Fibroblast of mammary gland (primary cell): ENCODE results near the gene TMEM59.
"Not testable (repeated sequence)": the region's sequence is repeated elsewhere in the genome, so short reads cannot be mapped to it uniquely, and the experiment has no call there.

ENCODE experiments used
- DNase-seq: peaks from one replicate; pipeline ENCODE4 v3.0.0-alpha.2; 2010; ENCODE audit warnings: low read depth
- H3K4me3 ChIP-seq: 2 replicates; pipeline ENCODE4 v1.5.1; 2011; ENCODE audit warnings: low read depth, mild to moderate bottlenecking, low read length, moderate library complexity; ENCODE audit not compliant: control insufficient read depth
- TF ChIP-seq, protein P1 (sequence below): conservative IDR thresholded peaks from 2 replicates; pipeline ENCODE4 v1.5.1; 2011; ENCODE audit warnings: low read depth, low read length, inconsistent platforms; ENCODE audit not compliant: control insufficient read depth, insufficient read depth

The TMEM59 gene

DNA sequence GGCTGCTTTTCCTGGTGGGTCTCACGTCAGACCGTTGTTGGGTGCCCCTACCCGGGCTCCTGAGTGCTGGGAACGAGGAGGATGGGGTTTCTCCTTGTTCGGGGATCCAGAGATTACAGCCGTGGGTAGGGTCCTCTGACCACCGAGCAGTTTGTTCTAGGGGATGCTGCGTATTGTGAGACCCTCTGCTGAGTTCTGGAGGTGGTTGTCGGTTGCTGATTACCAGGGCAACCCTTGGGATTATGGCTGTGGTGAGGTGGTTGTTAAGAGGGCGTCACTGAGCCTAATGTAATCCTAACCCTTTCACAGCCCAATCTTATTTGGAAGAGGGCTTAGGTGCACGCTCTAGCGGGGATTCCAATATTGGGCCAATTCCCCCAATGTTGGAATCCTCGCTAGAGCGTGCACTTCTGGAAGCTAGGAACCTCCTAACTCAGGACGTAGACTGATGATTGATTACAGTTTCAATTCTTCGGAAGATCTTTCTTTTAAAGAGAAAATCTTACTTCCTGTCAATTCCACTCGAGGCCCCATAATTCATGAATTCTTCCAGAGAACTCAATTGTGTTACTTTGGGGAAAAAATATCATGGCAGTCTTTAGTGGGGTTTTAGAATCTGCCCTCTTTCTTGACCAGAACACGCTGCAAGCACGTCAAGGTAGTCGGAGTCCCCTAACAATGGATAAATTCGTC, 887 bp upstream of the TMEM59 start:
- TF ChIP-seq, protein P1, sequence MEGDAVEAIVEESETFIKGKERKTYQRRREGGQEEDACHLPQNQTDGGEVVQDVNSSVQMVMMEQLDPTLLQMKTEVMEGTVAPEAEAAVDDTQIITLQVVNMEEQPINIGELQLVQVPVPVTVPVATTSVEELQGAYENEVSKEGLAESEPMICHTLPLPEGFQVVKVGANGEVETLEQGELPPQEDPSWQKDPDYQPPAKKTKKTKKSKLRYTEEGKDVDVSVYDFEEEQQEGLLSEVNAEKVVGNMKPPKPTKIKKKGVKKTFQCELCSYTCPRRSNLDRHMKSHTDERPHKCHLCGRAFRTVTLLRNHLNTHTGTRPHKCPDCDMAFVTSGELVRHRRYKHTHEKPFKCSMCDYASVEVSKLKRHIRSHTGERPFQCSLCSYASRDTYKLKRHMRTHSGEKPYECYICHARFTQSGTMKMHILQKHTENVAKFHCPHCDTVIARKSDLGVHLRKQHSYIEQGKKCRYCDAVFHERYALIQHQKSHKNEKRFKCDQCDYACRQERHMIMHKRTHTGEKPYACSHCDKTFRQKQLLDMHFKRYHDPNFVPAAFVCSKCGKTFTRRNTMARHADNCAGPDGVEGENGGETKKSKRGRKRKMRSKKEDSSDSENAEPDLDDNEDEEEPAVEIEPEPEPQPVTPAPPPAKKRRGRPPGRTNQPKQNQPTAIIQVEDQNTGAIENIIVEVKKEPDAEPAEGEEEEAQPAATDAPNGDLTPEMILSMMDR, result no peak
- peak overlapping the region; percentile 68 for H3K4me3 ChIP-seq
- DNase-seq, result peak; percentile 25

DNA sequence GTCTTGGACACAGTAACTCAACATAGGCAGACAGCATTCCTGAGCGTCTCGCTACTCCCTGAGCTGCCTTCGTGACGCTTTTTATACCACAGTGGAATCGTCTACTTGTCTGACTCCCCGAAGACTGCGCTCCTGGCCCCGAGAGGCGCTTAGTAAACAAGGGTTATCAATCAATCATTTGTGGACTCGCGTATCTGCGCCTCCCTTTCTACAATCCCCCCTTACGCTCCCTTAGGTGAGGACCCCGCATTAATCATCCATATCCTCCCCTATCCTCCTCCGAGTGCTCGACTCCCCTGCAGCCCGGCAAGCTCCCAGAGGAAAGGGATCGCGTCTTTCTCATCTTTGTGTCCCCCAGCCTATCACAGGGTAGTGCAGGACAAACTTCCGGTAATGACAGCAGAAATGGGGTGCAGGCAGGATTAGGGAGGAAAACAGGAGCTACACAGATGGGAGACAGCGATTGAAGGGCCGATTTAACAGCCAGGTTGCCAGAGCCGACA, 522 bp downstream of the TMEM59 start:
- TF ChIP-seq, protein P1, result no peak
- DNase-seq, result peak; percentile 58
- peak overlapping the region; percentile 68 for H3K4me3 ChIP-seq

DNA sequence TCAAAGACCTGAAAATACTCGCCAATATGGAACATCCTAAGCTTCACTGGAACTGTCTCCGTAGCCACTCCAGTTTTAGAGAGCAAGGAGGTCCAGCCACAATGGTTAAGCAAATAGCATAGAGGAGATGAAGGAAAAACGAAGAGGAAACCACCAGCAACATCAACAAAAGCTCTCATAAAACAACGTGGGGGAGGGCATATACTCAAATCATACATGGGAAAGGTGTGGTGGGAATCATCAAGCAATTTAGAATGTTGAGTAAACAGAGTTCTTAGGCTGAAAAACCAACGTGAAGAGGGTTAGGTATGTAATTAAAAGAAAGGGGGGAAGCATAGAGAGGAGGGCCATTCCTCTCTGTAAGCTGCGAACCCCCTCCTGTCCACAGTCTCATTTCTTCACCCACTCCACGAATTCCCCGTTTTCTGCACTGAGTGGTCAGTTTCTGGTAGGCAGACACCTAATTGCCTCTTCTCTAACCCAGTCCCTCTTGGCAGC, 1.0 kb downstream of the TMEM59 start:
- TF ChIP-seq, protein P1, result no peak
- DNase-seq, result peak; percentile 15
- peak overlapping the region; percentile 68 for H3K4me3 ChIP-seq

DNA sequence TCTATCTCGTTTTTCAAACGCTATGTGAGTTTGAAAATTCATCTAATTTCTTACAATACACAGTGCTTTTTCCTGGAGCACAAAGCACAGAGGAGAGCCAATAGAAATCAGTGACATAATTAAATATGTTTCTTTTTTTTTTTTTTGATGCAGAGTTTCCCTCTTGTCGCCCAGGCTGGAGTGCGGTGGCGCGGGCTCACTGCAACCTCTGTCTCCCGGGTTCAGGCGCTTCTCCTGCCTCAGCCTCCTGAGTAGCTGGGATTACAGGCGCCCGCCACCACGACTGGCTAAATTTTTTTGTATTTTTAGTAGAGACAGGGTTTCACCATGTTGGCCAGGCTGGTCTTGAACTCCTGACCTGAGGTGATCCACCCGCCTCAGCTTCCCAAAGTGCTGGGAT, 2.6 kb downstream of the TMEM59 start:
- not testable (repeated sequence) for DNase-seq, H3K4me3 ChIP-seq

DNA sequence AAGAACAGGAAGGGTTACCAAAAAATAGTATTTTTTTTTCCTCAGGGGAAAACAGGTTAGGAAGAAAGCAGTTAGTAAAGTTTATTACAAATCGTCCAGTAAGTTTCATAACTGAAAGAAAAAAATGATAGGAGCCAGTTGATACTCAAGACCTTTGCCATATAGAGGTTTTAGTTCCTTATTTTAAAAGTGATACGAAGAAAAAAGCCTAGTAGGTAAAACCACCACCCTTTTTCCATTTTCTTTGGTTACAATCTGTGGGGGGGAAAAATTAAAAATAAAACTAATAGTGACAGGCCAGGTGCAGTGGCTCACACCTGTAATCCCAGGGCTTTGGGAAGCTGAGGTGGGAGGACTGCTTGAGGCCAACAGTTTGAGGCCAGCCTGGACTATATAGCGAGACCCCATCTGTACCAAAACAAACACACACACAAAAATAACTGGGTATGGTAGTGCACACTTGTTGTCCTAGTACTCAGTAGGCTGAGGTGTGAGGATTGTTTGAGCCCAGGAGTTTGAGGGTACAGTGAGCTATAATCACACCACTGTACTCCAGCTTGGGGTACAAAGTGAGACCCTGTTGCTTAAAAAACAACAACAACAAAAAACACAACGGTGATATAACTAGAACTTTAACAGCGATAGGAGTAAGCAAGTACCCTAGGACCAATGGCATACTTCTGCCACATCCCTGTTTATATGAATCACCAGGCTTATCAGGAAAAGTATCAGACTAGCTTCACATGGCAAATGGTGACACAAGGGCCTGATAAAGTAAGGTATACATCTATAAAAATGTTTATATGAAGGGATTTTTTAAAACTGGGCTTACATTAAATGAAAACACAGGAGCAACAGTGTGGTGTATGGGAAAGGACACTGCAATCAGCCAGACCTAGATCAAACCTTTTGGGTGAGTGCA, 5.4 kb downstream of the TMEM59 start:
- H3K4me3 ChIP-seq, result no peak overlapping the region
- TF ChIP-seq, protein P1, result no peak

DNA sequence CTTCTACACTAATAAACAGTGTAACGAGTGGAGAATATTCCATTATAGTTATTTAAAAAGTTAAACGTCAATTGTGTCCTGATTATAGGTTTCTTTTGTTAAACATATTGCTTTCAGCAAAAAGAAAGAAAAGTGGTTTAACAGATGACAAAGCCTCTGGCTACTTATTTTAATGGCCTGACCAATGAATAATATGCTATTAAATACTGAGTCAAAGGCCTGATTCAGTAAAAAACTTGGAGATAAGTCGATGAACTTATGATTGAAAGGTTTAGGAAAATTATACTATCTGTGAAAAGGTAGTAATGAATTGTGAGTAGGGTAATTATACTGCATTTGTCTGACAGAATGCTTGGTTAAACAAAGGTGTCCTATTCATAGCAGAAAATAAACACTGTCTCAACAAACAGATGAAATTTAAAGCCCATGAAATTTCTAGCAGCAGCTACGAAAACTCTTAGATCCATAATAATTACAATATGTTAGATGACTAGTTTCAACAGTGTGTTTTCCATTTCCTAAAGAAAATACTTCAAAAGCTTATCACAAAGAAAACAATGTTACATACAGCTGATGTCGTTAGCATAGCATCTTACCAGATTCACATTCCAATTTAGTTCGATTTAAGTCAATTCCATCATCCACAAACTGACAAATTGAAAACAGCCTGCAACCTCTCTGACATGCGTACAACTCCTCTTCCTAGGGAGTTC, 6.2 kb downstream of the TMEM59 start:
- TF ChIP-seq, protein P1, result no peak
- peak; percentile 46 for DNase-seq
- no peak overlapping the region for H3K4me3 ChIP-seq

More for the DNA sequence above, 5.4 kb downstream of the TMEM59 start:
- DNase-seq, result no peak
